Measurements from ENCODE around the gene DGKZ. TPM values are rescaled to one million over a fixed set of nuclear protein-coding genes. Genes with fewer than 3 reads are reported as not detected.

Gene DGKZ
- total and polyA plus RNA-seq, 2 of the 13 experiments (the other 11 are each of a cell fraction or from before 2014, with no cell fraction given), result 15.8 to 20.7 TPM

- TF ChIP-seq CTCF (CRISPR knock-in tag; IDR thresholded peaks at IDR 0.05) (peak; percentile 72), ZNF777 (CRISPR knock-in tag; IDR thresholded peaks at IDR 0.05) (no peak), GMEB2 (CRISPR knock-in tag; IDR thresholded peaks at IDR 0.05; ENCODE audit: low read depth) (no peak), HOXA3 (CRISPR knock-in tag; IDR thresholded peaks at IDR 0.05) (peak; percentile 77; the same call in 1 of the 2 replicates), SPEN (CRISPR knock-in tag; IDR thresholded peaks at IDR 0.05; ENCODE audit: low read depth) (peak; percentile 30; the same call in 1 of the 2 replicates), FOSL2 (CRISPR knock-in tag; IDR thresholded peaks at IDR 0.05) (no peak), RBFOX2 (IDR thresholded peaks at IDR 0.05; ENCODE audit: low read depth, low read length) (0 out of 2 replicates have a peak, but pooled peaks have one; percentile 55), SP1 (IDR thresholded peaks at IDR 0.05) (no peak), SP1 (CRISPR knock-in tag; IDR thresholded peaks at IDR 0.05) (peak; percentile 78), IRX3 (CRISPR knock-in tag; IDR thresholded peaks at IDR 0.05; ENCODE audit: borderline replicate concordance, low read depth) (peak; percentile 67; the same call in 1 of the 2 replicates), ZNF354B (CRISPR knock-in tag; IDR thresholded peaks at IDR 0.05) (no peak), FLYWCH1 (CRISPR knock-in tag; IDR thresholded peaks at IDR 0.05) (no peak), FOXA3 (CRISPR knock-in tag; IDR thresholded peaks at IDR 0.05) (no peak), RFXAP (CRISPR knock-in tag; IDR thresholded peaks at IDR 0.05; ENCODE audit: borderline replicate concordance) (no peak), ZFY (CRISPR knock-in tag; IDR thresholded peaks at IDR 0.05) (peak; percentile 57; the same call in 1 of the 2 replicates), KLF11 (CRISPR knock-in tag; IDR thresholded peaks at IDR 0.05) (no peak), RELA (CRISPR knock-in tag; IDR thresholded peaks at IDR 0.05) (no peak), ZNF30 (CRISPR knock-in tag; IDR thresholded peaks at IDR 0.05) (no peak), ZBTB39 (CRISPR knock-in tag; IDR thresholded peaks at IDR 0.05) (no peak), ZNF335 (CRISPR knock-in tag; IDR thresholded peaks at IDR 0.05) (peak; percentile 97), ZNF773 (CRISPR knock-in tag; IDR thresholded peaks at IDR 0.05; ENCODE audit: borderline replicate concordance) (no peak), KMT2A (CRISPR knock-in tag; IDR thresholded peaks at IDR 0.05) (no peak)
Measured at GRCh38 chr11:46346886-46347636, at the start of gene DGKZ (continued).

Measured in HepG2 (cell line).